ENCODE data around the gene ZNF441.

DNA sequence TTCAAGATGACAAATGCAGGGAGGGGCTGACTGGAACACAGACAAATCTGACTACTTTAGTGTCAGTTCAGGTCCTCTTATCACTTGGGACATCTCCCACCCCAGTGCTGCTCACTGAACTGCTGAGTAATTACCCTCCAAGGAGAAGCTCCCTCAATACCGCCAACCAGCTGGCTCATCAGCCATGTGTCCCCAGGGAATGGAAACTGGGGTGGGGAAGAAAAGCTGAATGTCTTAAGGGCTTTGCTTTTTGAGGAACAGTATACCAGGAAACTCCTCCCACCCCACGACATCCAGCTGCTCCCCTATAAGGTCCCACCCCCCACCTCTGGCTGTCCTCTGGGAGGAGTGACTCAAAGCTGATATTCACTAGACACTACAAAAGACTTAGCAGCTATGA, 30.1 kb upstream of the ZNF441 start:
- TF ChIP-seq EP300 (IDR thresholded peaks at IDR 0.05) (no peak), POLR2AphosphoS5 (IDR thresholded peaks at IDR 0.05) (no peak)
- TF ChIP-seq, protein P1, sequence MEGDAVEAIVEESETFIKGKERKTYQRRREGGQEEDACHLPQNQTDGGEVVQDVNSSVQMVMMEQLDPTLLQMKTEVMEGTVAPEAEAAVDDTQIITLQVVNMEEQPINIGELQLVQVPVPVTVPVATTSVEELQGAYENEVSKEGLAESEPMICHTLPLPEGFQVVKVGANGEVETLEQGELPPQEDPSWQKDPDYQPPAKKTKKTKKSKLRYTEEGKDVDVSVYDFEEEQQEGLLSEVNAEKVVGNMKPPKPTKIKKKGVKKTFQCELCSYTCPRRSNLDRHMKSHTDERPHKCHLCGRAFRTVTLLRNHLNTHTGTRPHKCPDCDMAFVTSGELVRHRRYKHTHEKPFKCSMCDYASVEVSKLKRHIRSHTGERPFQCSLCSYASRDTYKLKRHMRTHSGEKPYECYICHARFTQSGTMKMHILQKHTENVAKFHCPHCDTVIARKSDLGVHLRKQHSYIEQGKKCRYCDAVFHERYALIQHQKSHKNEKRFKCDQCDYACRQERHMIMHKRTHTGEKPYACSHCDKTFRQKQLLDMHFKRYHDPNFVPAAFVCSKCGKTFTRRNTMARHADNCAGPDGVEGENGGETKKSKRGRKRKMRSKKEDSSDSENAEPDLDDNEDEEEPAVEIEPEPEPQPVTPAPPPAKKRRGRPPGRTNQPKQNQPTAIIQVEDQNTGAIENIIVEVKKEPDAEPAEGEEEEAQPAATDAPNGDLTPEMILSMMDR (IDR thresholded peaks at IDR 0.05), result no peak

Data from gastroesophageal sphincter (tissue), 3 donors.